Prostate gland (tissue), 2 donors: Measurements from ENCODE around the gene CDHR2.

Experiments
- CTCF ChIP-seq, 4 experiments: fragments of 200-600 bp in 2 of 4; fragments of 450-650 bp in 2 of 4; sonication (generic) in 2 of 4; IDR thresholded peaks; 1 replicate in 3 of 4; 2 replicates in 1 of 4; pipeline ENCODE4 v1.5.1; 2016 to 2019; ENCODE audit warnings: antibody characterized with exemption in 4 of 4, mild to moderate bottlenecking in 2 of 4, moderate library complexity in 2 of 4
- POLR2A ChIP-seq: fragments of 450-650 bp; IDR thresholded peaks from one replicate; pipeline ENCODE4 v1.6.1; 2016; ENCODE audit warnings: antibody characterized with exemption, mild to moderate bottlenecking
- POLR2AphosphoS5 ChIP-seq: sonication (generic); formaldehyde crosslinking; IDR thresholded peaks from one replicate; pipeline ENCODE4 v1.6.1; 2017; ENCODE audit warnings: antibody characterized with exemption

DNA sequence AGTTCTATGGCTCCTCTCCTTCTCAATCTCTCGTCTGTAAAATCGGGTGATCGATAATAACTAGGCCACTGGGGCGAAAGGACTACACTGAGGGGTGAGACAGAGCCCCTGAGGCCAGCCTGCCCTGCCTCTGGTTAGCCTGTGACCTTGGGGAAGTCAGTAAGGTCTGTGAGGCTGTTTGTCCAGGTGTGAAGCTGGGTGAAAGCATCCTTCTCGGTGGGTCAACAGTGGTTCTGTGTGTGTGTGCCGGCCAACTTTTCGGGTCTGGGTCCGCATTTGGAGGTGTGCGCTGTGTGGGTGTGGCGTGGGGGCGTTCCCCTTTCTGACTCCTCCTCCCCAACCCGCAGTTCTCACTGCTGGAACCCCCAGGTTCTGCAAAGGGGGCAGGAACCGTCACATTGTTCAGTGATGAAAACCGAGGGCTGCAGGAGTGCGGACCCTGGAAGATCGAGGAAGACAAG lies 7.0 kb upstream of the CDHR2 start:
- TF ChIP-seq CTCF (IDR thresholded peaks at IDR 0.05) (no peak), POLR2A (no peak), POLR2AphosphoS5 (no peak)
